SH-SY5Y (cell line): ENCODE measurements around the gene HIVEP2.

Source experiments
- GATA2 ChIP-seq: IDR thresholded peaks from 2 replicates; pipeline ENCODE4 v1.6.1; 2011; ENCODE audit warnings: mild to moderate bottlenecking, low read depth, low read length
- GATA3 ChIP-seq: IDR thresholded peaks from 2 replicates; pipeline ENCODE4 v1.6.1; 2011; ENCODE audit warnings: low read depth, mild to moderate bottlenecking, low read length, moderate library complexity

DNA sequence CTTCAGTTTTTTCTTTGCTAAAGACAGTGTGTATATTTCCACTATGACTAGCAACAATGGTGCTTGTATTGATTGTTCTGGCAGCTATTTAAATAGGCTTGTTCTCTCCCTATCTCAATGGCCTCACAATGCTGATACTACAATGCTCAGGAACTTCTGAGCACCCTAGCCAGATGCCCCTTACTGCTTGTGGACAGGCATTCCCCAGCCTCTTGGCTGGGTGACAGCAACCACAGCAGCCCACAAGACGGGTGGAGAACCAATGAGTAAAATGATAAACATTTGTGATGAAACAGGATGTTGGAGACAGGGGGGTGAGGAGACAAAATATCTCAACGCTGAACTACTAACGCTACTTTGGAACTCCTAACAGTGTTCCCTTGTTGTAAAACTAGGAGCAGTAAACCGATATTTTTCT, 42.3 kb downstream of the HIVEP2 start:
- TF ChIP-seq GATA2 (no peak), GATA3 (no peak)
